HG03095 (cell line): Measurements from ENCODE around the gene YES1.
"Not testable (repeated sequence)": the region's sequence is repeated elsewhere in the genome, so short reads cannot be mapped to it uniquely, and the experiment has no call there.

Source experiments
- ATAC-seq: cut with Tn5 transposase; IDR thresholded peaks from one replicate; pipeline ENCODE4 v1.9.1; 2021; ENCODE audit warnings: moderate library complexity; ENCODE audit not compliant: unreplicated experiment

YES1 gene

DNA sequence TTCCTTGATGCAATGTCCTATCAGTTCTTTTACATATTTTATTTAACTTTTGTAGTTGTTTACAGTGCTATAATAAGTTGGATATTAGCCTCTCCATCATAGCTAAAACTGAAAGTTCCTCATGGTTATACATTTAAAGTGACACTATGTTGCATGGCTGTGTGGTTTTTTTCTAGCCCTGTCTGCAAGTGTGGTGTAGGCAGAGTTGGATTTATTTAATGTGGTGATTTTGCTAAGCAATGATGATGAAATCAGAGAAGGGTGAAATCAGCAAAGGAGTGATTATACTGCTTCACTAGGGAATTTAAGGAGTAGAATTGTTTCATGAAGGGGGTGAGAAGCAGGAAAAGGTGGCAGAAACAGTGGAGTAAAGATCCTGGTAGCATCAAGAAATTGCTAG lies 81.3 kb downstream of the YES1 start:
- no peak for ATAC-seq

DNA sequence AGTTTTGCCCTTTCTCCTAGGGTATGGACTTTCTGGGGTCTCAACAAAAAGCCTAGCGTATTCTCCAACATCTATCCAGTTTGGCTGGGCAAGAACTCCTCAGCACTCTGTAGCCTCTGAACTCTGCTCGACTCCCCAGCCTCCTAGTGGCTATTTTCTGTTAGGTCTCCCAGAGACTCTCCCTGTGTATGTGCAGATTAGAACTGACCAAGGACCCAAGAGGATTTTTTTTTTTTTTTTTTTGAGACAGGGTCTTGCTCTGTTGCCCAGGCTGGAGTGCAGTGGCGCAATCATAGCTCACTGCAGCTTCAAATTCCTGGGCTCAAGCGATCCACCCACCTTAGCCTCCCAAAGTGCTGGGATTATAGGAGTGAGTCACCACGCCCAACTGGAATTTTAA lies 81.9 kb downstream of the YES1 start:
- ATAC-seq: not testable (repeated sequence)

DNA sequence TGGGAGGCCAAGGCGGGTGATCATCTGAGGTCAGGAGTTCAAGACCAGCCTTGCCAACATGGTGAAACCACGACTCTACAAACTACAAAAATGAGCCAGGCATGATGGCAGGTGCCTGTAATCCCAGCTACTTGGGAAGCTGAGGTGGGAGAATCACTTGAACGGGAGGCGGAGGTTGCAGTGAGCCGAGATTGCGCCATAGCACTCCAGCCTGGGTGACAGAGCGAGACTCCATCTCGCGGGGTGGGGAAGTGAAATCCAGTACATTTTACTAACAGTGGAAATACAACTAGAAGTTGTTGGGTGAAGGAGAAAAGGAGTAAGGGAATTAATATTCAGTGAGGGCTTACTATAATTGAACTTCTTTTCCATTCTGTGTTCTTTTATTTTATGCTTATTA lies 86.4 kb downstream of the YES1 start:
- no peak for ATAC-seq

DNA sequence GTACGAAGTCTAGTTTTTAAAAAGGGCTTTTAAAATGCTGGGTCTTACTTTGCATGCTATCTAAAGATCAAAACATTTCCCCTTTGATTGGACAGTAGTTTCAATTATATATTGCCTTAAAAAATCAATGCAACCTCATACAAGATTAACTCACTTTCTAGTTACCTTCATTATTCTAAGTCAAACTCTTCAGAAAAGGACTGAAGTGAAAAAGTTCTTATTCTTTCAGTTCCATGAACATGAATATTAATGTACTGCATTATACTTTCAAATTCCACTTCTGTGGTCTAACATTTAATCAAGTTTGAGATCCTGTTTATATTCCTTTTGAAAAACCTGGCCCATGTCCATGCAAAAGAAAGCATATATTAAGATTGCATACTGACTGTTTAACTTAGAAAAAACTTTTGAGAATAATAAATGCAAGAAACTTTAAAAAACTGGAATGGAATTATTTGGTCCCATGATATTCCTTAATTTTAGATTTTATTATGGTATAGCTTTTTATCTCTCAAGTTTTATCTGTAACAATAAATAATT lies 88.4 kb downstream of the YES1 start:
- ATAC-seq: no peak

DNA sequence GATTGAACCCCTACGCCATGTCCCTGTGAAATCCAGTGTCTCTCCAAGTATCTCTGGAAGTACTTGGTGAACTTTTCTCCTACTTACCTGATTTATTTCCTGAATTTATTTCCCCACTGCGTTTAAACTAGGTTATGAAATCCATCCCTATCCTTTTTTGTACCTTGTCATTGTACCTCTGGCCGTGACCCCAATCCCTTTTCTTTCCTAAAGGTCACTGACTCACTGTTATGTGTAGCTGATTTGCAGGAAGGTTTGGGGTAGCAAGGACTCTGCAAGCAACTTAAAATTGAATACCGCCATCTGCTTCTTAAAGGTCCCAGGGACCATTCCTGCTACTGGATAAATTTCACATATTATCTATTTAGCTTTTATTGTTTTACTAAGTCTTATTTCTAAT lies 95.0 kb downstream of the YES1 start:
- ATAC-seq: no peak

DNA sequence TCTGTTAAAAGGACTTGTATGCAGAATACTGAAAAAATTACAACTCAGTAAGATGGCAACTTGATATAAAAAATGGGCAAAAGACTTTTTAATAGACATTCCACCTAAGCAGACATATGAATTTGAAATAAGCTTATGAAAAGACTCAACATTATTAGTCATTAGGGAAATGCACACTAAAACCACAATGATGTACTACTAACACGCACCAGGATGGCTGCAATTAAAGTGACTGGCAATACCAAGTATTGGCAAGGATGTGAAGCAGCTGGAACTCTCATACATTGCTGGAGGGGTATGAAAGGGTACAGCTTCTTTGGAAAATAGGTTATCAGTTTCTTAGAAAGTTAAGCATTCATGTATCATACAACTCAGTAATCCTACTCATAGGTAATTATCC lies 96.4 kb downstream of the YES1 start:
- ATAC-seq: no peak

DNA sequence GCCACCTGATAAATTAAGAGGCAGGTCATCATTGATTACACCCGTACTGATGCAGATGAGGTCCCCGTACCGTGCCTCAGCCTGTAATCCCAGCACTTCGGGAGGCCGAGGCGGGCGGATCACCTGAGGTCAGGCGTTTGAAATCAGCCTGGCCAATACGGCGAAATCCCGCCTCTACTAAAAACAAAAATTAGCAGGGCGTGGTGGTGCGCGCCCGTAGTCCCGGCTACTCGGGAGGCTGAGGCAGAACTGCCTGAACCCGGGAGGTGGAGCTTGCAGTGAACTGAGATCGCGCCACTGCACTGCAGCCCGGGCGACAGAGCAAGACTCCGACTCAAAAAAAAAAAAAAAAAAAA lies 98.9 kb downstream of the YES1 start:
- no peak for ATAC-seq

DNA sequence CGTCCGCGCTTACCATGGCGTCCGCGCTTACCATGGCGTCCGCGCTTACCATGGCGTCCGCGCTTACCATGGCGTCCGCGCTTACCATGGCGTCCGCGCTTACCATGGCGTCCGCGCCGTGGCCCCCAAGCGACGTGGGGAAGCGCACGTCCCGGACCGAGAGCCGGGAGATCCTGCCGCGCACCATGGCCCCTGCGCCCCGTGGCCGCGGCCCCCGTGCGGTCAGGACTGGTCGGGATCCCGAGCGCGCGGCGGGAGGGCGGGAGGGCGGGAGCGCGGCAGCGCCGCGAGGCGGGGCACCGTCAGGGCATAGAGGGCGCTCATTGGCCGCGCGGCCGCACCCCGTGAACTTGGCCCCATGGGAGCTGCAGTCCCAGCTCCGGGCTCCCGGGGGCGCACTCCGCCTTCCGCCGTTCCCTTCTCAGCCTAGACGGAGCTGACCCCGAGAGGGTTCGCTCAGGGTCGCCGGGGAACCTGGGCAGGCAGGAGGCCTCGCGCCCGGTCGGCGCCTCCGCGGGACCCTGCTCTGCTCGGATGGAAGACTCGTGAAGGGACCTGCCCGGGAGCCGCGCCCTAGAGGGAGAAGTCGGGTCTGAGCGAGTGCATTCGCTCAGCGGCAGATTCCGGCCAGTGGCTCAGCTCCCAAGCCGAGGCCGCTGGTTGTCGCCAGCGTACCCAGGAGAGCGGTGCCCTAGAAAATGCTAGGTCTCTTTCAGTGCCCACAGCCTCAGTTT lies 99.5 kb downstream of the YES1 start, which contains the start of gene ENOSF1:
Gene ENOSF1, minus strand, starts transcription at position 230 of the 734 bp plus-strand sequence. Its CDS starts 43 bp downstream, at position 187.
- peak; percentile 87 for ATAC-seq

DNA sequence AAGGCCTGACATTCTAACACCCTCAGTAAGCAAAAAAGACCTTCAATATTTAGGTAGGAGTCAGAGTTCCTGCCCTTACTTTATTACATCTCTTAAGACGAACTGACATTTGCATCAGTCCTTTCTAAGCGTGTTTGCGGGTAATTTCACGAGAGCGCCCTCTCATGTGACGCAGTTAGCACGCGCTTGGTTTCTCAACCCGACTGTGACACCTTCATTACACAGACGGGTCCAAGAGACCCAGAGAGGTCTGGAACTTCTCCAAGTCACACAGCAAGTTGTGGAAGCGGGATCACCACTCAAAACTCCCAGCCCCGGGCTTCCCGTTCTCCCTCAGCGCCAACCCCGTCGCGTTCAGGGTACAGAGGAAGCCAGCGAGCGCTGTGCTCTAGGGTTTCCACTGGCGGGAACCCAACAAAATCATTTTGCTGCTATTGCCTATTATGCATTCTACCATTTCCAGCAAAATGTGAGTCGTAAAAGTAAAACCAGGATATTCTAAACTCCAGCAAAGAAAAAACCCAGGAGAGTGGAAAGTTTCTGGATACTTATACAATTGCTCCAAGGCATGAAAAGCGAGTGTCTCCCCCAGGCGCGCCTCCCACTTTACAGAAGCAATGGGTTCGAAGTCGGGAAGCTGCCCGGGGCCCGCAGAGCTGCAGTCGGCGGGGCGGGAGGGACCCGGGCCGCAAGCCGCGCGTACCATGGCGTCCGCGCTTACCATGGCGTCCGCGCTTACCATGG lies 100.2 kb downstream of the YES1 start:
- peak; percentile 67 for ATAC-seq

DNA sequence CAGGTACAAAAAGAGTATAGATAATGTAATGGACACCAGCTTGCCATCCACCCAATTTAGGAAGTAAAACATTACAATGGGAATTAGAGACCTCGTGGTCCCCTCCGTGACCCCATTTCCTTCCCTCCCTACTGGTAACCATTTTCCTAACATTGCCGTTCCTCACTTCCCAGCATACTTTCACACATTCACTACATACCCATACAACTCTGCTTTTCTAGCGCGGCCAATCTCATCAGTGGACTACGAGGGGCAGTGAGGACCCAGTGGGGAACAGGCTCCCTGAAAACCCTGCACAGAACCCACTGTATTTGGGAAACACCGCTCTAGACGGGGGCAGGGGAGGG lies 100.8 kb downstream of the YES1 start:
- no peak for ATAC-seq

DNA sequence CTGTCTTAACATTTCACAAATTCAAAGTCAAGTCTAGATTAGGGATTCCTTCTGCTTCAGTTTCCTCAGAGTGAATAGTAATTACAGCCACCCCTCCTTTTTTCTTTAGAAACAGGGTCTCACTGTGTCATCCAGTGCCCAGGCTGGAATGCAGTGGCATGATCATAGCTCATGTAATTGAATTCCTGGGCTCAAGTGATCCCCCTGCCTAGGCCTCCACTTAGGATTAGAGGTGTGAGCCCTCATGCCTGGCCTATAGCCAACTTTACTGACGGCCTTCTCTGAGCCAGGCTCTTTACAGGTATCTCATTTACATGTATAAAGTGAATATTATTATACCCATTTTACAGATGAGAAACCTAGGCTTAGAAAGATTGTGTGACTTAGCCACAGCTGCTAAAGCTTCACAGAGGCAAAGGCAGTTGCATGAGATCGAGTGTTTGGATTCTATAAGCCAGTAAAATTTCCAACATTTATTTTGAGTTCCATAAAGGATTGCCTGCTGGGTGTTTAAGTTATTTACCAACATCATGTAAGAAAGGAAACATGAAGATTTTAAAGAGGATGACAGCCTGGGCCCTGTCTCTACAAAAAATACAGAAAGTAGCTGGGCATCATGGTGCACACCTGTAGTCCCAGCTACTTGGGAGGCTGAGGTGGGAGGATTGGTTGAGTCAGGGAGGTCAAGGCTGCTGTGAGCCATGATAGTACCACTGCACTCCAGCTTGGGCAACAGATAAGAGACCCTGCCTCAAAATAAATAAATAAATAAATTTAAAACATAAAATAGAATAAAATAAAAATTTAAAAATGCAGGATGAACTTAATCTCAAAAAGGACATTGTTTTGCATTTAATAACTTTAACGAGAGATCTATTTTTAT lies 101.4 kb downstream of the YES1 start:
- ATAC-seq: no peak

DNA sequence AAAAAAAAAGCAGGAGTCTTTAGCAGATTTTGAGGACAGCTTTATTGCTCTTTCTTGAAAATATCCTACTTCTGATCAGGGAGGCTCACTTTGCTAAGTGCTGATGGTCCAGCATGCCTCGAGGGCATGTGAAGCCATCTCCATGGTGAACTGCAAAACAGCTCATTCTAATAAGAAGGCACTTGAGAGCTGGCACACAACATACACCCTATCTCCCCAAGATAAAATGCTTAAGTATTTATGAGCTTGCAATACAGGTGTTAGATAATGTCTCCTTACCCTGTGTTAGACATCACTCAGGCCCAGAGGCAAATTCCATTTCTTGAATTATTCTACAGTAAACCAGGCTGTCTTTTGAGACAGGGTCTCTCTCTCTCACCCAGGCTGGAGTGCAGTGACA lies 102.3 kb downstream of the YES1 start:
- no peak for ATAC-seq

DNA sequence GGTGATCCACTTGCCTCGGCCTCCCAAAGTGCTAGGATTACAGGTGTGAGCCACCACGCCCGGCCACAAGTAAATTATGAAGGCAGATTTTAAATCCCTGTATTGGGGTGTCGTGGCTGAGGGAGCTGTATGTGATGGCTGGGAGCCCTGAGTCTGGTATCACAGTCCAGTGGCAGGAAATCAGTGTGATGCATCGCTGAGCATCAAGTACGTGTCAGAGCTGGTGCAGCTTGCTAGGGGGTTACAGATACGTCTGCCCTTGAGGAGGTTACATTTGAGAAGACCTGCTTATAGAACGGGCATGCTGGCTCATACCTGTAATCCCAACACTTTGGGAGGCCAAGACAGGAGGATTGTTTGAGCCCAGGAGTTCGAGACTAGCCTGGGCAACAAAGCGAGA lies 103.9 kb downstream of the YES1 start:
- no peak for ATAC-seq

DNA sequence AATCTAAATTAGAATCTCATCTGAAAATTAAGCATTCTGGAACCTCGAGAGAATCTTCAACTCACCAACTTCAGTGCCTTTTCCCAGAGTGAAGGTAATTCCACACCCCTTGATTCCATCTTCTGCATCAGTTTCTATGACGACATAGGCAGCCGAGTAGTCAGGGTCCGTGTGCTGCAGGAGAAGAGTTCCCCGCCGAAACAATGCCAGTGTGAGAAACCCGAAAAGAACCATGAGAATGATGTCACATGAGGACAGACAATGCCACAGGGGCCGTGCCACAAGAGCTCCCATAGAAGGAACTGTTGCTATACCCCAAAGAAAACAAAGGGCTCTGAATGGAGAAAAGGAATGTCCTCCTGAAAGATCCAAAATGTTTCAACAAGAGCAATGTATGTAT lies 105.6 kb downstream of the YES1 start:
- no peak for ATAC-seq

DNA sequence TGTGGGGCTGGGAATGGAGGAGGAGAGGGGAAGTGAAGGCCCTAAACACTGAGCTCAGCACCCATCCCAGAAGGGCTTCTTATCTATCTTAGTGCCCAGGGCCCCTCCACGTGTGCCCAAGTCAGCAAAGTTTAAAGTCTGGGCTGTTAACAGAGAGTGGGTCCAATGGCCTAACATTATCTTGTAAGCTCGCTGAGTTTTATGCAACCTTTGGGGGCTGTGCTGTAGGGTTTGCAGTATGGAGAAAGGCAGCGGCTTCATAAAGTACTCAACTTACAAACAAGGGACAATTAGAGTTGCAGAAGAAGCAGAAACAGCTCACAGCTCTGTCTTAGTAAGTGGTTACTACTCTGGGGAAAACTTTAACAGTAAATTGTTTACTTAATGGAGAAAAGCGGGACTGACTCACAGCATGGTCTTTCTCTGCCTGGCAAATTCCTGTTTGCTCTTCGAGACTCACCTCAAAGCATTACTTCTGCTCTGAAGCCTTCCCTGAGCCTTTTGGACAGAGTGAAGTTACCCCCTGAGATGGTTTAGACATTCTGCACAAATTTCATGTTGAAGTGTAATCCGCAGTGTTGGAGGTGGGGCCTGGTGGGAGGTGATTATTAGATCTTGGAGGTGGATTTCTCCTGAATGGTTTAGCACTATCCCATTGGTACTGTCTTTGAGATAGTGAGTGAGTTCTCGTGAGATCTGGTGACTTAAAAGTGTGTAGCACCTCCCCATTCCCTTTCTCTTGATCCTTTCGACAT lies 108.7 kb downstream of the YES1 start:
- no peak for ATAC-seq

DNA sequence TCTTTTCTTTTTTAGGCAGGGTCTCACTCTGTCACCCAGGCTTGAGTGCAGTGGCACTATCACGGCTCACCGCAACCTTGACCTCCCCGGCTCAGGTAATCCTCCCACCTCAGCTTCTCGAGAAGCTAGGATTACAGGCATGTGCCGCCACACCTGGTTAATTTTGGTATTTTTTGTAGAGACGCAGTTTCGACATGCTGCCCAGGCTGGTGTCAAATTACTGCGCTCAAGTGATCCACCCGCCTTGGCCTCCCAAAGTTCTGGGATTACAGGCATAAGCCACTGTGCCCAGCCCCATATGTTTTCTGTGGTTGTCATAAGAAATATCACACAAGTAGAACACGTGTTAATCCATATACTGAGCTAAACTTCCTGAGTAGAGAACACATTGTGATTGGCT lies 114.2 kb downstream of the YES1 start:
- no peak for ATAC-seq

DNA sequence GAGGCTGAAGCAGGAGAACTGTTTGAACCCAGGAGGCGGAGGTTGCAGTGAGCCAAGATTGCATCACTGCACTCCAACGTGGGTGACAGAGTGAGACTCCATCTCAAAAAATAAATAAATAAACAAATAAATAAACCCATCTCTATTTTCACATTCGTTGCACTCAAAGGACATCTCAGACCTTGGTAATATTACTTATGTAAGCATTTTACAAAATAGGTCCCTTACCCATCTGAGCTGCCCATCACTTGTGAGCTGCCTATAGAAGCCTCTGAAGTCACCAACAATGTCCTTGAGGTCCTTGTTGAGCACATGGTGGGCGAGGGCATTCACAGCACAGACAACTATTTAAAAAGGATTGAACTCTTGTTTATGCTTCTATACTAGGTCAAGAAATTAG lies 115.0 kb downstream of the YES1 start:
- no peak for ATAC-seq

DNA sequence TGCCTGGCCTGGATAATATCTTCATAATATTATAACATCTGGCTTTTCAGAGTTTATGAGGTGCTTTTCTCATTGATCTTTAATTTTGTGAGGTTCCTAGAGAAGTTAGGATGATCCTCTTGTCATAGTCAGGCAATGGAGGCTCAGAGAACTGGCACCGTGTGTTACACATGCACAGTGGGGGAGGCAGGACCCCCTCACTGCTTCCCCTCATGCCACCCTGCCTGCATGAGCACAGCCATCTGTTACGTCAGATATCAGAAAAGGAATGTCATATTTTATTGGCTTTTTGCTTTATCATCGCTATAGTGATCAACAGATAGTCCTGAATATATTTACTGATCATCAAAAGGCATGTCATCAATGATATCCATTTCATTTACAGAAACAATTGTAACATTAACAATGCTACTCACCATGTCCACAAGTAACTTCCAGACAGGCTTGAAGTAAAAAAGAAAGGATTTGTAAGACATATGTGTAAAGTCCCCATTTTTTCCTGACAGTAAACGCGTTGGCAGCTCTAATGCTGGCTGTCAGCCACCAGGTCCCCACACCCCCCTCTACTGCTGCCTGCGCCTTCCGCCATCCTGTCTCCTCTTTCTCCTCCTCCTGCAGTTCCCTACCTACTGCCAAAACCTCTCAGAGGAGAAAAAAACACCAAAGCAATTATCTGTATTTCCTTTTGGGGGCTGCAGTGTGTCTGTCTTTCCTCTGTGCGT lies 118.4 kb downstream of the YES1 start:
- no peak for ATAC-seq

DNA sequence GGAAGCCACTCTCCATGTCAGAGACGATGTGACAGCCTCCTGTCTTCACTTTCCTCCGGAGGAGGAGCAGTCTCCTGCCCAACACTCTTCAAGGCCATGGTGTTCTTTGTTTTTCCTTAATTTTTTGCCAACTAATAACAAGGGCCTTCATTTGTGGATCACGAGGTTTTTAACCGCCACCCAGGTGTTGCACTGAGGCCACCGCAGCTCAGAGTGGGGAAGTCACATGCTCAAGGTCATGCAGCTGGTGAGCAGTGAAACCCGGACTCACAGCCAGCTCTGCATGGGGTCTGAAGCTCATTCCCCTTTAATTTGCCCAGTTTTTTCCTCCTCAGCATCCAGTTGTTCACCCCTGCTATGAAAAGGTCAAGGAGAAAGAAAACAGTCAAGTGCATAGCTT lies 119.2 kb downstream of the YES1 start:
- ATAC-seq: no peak

DNA sequence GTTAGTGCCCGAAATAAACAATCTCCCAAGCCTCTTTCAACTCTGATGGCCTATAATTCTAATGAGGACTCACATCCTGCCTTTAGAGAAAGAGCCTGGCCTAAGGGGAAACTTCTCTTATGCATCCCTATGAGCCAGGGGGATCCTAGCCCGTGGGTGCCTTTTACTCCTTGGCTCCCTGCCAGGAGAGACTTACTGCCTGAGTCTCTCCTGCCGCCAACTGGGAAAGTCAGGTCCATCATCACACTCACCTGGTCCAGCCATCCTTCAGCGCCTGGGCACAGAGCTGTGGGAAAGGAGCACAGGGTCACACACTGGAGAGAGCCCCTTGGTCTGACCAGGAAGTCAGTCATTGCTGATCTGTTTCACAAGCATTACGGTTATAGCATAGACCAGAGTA lies 123.7 kb downstream of the YES1 start:
- no peak for ATAC-seq
